Dendritic cell treated with granulocyte-macrophage colony-stimulating factor and Interleukin-4, amounts not matched to agents 40 ng/mL and 50 ng/mL, for 4 days (primary cell): ENCODE results near the gene PTPN21.

Source experiments
- H3K27ac Mint-ChIP-seq: one replicate; pipeline ENCODE4 v1.8.0; 2022; ENCODE audit warnings: mild to moderate bottlenecking, mixed read lengths
- H3K27me3 Mint-ChIP-seq: one replicate; pipeline ENCODE4 v1.8.0; 2022; ENCODE audit warnings: mild to moderate bottlenecking, mixed read lengths
- H3K36me3 Mint-ChIP-seq: one replicate; pipeline ENCODE4 v1.8.0; 2022; ENCODE audit warnings: low read depth, mixed read lengths
- H3K4me1 Mint-ChIP-seq: one replicate; pipeline ENCODE4 v1.8.0; 2022; ENCODE audit warnings: low read depth, mixed read lengths
- H3K4me3 Mint-ChIP-seq: one replicate; pipeline ENCODE4 v1.8.0; 2022; ENCODE audit warnings: mild to moderate bottlenecking, moderate library complexity, mixed read lengths
- H3K9me3 Mint-ChIP-seq: one replicate; pipeline ENCODE4 v1.8.0; 2022; ENCODE audit warnings: mixed read lengths
- intact Hi-C: fragments of 100-400 bp; cut with micrococcal nuclease; formaldehyde crosslinking; loops from one replicate; pipeline ENCODE4 v1.15.0; 2022

PTPN21 gene

GRCh38 chr14:88565427-88565826 is 10.6 kb upstream of the PTPN21 start:
- H3K4me3 Mint-ChIP-seq = no peak overlapping the region

DNA sequence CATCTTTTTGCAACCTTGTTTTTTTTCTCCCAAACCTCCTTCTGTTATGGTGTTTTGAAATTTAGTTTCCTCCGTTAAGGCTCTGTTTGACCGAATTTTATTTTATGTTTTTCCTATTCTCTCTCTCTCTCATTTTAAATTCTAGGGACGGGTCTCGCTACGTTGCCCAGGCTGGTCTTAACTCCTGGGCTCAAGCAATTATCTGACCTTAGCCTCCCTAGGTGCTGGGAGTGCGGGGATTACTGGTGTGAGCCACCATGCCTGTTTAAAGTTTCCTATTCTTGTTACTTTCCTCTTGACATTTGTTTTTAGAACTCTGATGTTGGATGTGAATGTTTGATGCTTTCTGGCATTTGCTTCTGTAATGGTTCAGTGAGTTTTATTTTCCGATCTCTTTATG is 9.0 kb upstream of the PTPN21 start:
- H3K36me3 Mint-ChIP-seq = peaks cover 31% of the 10 kb centered on the region
- H3K9me3 Mint-ChIP-seq = peaks cover 7% of the 10 kb centered on the region
- peaks cover 20% of the 10 kb centered on the region for H3K4me1 Mint-ChIP-seq
- intact Hi-C loops = no loop called here
- peak overlapping the region; percentile 83 for H3K27ac Mint-ChIP-seq
- H3K4me3 Mint-ChIP-seq = peak overlapping the region; percentile 97
- H3K27me3 Mint-ChIP-seq = peaks cover 20% of the 10 kb centered on the region

More at GRCh38 chr14:88565427-88565826, 10.6 kb upstream of the PTPN21 start:
- Mint-ChIP-seq H3K27me3 (peaks cover 12% of the 10 kb centered on the region), H3K27ac (no peak overlapping the region), H3K9me3 (peaks cover 7% of the 10 kb centered on the region), H3K36me3 (peaks cover 47% of the 10 kb centered on the region), H3K4me1 (peaks cover 20% of the 10 kb centered on the region)
- intact Hi-C loops = no loop called here

DNA sequence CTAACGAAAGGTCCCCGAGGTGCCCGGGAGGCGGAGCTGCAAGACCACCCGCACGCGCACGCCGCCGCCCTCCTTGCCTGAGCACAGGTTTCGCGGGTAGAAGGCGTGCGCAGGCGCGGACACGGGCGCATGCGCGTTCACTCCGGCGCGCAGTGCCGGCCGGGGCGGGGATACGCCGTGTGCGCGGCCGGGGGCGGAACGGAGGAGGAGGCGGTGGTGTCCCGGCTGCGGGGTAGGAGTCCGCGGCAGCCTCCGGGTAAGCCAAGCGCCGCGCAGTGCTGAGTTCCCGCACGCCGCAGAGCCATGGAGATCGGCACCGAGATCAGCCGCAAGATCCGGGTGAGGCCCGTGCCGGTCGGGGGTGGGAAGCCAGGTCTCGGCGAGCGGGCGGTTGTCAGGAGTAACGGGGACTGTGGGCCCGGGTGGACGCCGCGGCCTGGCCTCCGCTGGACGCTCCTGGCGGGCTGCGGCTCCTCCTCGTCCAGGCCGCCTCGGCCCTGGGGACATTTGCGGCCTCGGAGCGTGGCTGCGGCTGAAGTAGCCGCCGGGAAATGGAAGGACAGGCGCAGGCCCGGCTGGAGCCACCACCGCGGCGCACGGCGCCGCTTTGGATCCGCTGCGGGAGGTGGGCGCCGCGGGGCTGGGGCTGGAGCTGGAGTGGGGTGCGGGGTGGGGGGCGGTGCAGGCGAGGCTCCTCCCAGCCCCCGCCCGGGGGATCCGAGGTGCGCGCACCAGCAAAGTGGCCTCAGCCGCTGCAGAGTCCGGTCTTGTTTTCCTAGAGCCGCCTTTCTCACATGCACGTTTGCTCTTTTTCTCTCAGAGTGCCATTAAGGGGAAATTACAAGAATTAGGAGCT is 8.3 kb upstream of the PTPN21 start, which contains the start of gene ZC3H14:
ZC3H14 (plus strand) TSS at position 207 of the 856 bp plus-strand sequence; CDS start at position 304, 97 bp downstream.
- Mint-ChIP-seq H3K4me1 (peaks cover 20% of the 10 kb centered on the region), H3K9me3 (peaks cover 3% of the 10 kb centered on the region), H3K27me3 (peaks cover 28% of the 10 kb centered on the region), H3K36me3 (peaks cover 23% of the 10 kb centered on the region), H3K4me3 (peak within 1 kb of the TSS; percentile 97), H3K27ac (peak within 1 kb of the TSS; percentile 83)
- intact Hi-C loops = no loop called here

- H3K9me3 Mint-ChIP-seq = no peaks in the 10 kb centered on the region
- peaks cover 34% of the 10 kb centered on the region for H3K27me3 Mint-ChIP-seq
- intact Hi-C loops = no loop called here
- peaks cover 17% of the 10 kb centered on the region for H3K36me3 Mint-ChIP-seq
- peak overlapping the region; percentile 97 for H3K4me3 Mint-ChIP-seq
- H3K4me1 Mint-ChIP-seq = peaks cover 20% of the 10 kb centered on the region
- H3K27ac Mint-ChIP-seq = peak overlapping the region; percentile 83
These were observed 7.7 kb upstream of the PTPN21 start for GRCh38 chr14:88562532-88562830.

DNA sequence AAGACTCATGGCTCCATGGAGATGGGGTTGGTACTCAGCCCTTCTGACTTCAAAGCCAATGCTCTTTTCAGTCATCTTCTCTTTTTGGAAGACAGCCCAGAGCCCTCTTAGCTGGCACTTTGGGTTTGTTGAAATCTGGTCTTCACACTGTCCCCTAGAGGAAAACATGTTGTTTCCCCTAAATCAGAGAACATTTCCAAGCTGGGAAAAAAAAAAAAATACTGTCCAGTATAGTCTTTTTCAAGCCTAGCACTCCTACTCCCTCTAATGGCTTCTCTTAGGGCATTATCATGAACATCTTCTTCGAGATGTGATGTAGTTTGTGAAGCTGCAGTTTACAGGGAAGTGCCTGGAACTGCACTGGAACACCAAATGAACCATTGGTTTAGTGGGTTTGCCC is 5.0 kb upstream of the PTPN21 start:
- no peak overlapping the region for H3K4me3 Mint-ChIP-seq
- intact Hi-C loops = loop anchor here (2.0 kb wide), 1 partner anchor 67 kb away; no protein-coding TSS in a partner anchor
- H3K27me3 Mint-ChIP-seq = peaks cover 57% of the 10 kb centered on the region
- H3K27ac Mint-ChIP-seq = no peak overlapping the region
- H3K4me1 Mint-ChIP-seq = peaks cover 20% of the 10 kb centered on the region
- H3K36me3 Mint-ChIP-seq = peaks cover 17% of the 10 kb centered on the region
- no peaks in the 10 kb centered on the region for H3K9me3 Mint-ChIP-seq

- Mint-ChIP-seq H3K9me3 (no peaks in the 10 kb centered on the region), H3K4me3 (no peak overlapping the region), H3K4me1 (peaks cover 6% of the 10 kb centered on the region), H3K27ac (no peak overlapping the region), H3K36me3 (no peaks in the 10 kb centered on the region), H3K27me3 (peaks cover 71% of the 10 kb centered on the region)
- intact Hi-C loops = no loop called here
These were observed 1.8 kb upstream of the PTPN21 start for GRCh38 chr14:88556581-88556980.

DNA sequence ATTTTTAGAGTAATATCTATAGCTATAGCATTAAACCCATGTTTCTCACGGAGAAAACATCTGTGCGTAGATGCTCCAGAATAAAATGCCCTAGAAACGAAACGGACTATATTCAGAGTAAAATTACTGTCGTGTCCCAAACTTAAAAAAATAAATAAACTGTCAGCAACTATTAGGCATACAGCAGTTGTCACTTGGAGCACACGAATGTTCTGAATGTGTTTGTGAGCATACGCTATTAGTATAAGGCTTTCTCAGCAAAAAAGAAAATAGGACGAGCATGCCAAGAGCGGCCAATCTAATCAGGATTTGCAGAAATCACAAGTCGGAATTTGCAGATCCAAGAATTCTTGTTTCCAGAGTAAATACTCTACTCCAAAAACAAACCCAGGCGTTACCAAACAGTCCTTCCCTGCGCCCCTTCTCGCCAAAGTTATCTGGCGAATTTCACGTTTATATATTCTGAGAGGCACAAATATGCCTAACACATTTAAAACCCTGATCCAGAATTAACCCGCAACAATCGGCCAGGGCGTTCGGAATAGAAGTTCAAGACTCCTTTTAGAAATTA is 836 bp downstream of the PTPN21 start:
- Mint-ChIP-seq H3K4me1 (peaks cover 6% of the 10 kb centered on the region), H3K9me3 (no peaks in the 10 kb centered on the region), H3K27ac (no peak overlapping the region), H3K27me3 (peaks cover 79% of the 10 kb centered on the region), H3K4me3 (peak overlapping the region; percentile 64), H3K36me3 (no peaks in the 10 kb centered on the region)
- intact Hi-C loops = no loop called here

- Mint-ChIP-seq H3K9me3 (no peaks in the 10 kb centered on the region), H3K4me3 (no peak overlapping the region), H3K36me3 (no peaks in the 10 kb centered on the region), H3K4me1 (peaks cover 6% of the 10 kb centered on the region), H3K27me3 (peaks cover 74% of the 10 kb centered on the region), H3K27ac (no peak overlapping the region)
- intact Hi-C loops = no loop called here
These were observed 1.9 kb downstream of the PTPN21 start for GRCh38 chr14:88552876-88553275.

DNA sequence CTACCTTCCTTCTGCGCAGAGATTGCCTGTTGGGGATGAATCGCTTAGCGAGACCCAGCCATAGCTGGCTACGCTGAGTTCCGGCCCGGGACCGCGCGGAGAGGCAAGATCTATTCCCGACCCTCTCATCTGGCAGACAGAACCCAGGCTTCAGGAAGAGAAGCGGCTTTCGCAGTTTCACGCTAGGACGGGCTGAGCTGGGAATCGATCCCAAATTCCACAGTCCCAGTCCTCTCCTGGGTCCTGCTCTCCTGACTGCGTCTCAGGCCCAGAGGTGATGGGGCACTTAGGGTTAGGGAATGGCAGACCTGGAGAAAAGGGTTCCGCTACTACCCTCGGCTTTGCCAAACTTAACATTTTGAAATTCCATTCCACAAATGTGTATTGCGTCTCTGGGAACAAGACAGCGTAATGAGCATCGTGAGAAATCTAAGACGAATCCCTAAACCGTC is 2.8 kb downstream of the PTPN21 start:
- peaks cover 69% of the 10 kb centered on the region for H3K27me3 Mint-ChIP-seq
- peak overlapping the region; percentile 63 for H3K4me3 Mint-ChIP-seq
- peaks cover 6% of the 10 kb centered on the region for H3K4me1 Mint-ChIP-seq
- no peaks in the 10 kb centered on the region for H3K9me3 Mint-ChIP-seq
- H3K27ac Mint-ChIP-seq = no peak overlapping the region
- intact Hi-C loops = no loop called here
- H3K36me3 Mint-ChIP-seq = no peaks in the 10 kb centered on the region

GRCh38 chr14:88551094-88551870 is 3.5 kb downstream of the PTPN21 start:
- peaks cover 6% of the 10 kb centered on the region for H3K4me1 Mint-ChIP-seq
- H3K4me3 Mint-ChIP-seq = peak overlapping the region; percentile 63
- intact Hi-C loops = no loop called here
- H3K9me3 Mint-ChIP-seq = no peaks in the 10 kb centered on the region
- no peak overlapping the region for H3K27ac Mint-ChIP-seq
- peaks cover 62% of the 10 kb centered on the region for H3K27me3 Mint-ChIP-seq
- no peaks in the 10 kb centered on the region for H3K36me3 Mint-ChIP-seq

DNA sequence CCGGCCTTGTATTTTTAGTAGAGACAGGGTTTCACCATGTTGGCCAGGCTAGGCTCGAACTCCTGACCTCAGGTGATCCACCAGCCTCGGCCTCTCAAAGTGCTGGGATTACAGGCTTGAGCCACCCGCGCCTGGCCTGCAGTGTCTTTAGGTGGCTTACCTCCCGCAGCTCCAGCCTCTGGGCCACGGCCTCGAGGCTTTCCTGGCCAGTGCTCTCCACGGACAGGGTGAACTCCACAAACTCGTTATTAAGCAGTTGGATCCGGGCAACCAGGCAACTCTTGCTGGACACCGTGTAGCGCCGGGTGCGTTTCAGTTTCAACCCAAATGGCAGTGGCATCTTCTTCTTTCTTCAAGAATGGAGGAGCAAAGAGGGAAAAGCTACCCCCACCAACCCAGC is 4.7 kb downstream of the PTPN21 start:
- Mint-ChIP-seq H3K27me3 (peaks cover 52% of the 10 kb centered on the region), H3K27ac (no peak overlapping the region), H3K9me3 (no peaks in the 10 kb centered on the region), H3K36me3 (no peaks in the 10 kb centered on the region), H3K4me3 (no peak overlapping the region), H3K4me1 (peaks cover 6% of the 10 kb centered on the region)
- intact Hi-C loops = no loop called here

DNA sequence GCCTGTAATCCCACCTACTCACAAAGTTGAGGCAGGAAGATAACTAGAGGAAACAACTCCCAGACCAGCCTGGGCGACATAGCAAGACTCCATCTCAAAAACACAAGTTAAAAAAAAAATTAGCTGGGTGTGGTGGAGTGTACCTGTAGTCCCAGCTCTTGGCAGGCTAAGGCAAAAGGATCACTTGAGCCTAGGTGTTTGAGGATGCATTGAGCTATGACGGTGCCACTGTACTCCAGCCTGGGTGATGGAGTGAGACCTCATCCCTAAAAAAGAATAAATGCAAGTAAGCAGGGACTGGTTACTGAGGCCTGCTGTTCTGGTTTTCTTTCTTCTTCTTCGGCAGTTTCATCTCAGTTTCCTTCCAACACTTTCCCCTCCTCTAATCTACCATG is 7.4 kb downstream of the PTPN21 start:
- no peaks in the 10 kb centered on the region for H3K9me3 Mint-ChIP-seq

GRCh38 chr14:88546621-88547385 is 8.0 kb downstream of the PTPN21 start:
- Mint-ChIP-seq H3K4me1 (peaks cover 2% of the 10 kb centered on the region), H3K4me3 (no peak overlapping the region), H3K36me3 (no peaks in the 10 kb centered on the region), H3K27ac (no peak overlapping the region), H3K27me3 (peaks cover 28% of the 10 kb centered on the region), H3K9me3 (no peaks in the 10 kb centered on the region)
- intact Hi-C loops = no loop called here

More for the DNA sequence above, 7.4 kb downstream of the PTPN21 start:
- H3K27ac Mint-ChIP-seq = no peak overlapping the region
- no peak overlapping the region for H3K4me3 Mint-ChIP-seq
- intact Hi-C loops = no loop called here
- H3K4me1 Mint-ChIP-seq = peaks cover 6% of the 10 kb centered on the region
- H3K27me3 Mint-ChIP-seq = peaks cover 34% of the 10 kb centered on the region
- no peaks in the 10 kb centered on the region for H3K36me3 Mint-ChIP-seq
